HG02981 (cell line): Measurements from ENCODE around the gene GALNS.
"Not testable (repeated sequence)": the region's sequence is repeated elsewhere in the genome, so short reads cannot be mapped to it uniquely, and the experiment has no call there.

Experiments
- ATAC-seq: cut with Tn5 transposase; IDR thresholded peaks from one replicate; pipeline ENCODE4 v1.9.1; 2021; ENCODE audit warnings: mild to moderate bottlenecking, moderate library complexity; ENCODE audit not compliant: unreplicated experiment

GALNS gene

DNA sequence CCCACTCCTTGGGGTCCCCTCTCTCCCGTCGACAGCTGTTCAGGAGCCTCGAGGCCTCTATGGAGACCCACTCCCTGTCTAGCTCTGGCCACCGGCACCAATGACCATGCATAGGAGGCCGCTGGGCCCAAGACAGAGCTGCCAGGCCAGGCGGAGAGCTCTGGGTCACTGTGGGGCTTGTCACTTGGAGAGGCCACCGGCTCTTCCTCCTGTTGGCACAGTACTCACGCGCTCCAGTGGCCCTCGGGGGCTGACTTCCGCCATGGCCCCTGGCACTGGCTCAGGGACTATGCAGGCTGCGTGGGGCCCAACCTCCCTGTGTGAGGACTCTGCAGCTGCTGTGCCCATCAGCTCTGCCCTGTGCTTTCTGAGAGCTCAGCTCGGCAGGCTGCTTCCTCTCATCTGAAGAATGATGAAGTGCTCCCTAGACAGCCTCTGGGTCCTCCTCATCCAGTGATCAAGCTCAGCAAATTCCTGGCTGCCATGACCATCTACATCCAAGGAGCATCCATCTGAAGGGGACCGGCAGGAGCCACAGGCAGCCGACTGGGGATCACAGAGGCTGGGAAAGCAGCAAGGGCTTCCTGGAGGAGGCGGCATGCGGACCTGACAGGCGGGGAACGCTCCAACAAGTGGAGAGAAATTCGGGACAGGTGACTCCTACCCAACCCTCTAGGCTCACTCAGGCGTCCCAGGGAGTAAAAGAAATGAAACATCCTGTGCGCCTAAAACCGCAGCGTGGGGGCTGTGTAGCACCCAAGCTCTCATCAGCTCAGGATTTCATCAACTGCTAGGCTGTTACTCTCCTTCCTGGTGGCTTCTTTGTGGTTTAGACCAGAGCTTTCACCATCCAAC, 16.8 kb downstream of the GALNS start:
- ATAC-seq: no peak

DNA sequence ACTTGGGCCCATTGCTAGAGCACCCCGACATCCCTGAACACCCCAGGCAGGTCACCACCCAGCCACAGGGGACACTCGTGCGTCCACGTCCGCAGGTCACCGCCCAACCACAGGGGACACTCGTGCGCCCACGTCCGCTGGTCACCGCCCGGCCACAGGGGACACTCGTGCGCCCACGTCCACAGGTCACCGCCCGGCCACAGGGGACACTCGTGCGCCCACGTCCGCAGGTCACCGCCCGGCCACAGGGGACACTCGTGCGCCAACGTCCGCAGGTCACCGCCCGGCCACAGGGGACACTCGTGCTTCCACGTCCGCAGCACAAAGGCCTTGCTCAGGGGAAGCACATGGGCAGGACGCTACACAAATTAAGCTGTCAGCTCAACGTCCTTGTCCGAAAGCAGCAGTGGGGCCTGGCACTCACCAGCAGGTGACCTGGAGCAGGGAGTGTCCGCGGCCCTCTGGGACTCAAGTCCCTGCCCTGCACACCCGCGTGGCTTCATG, 17.7 kb downstream of the GALNS start:
- ATAC-seq: no peak

DNA sequence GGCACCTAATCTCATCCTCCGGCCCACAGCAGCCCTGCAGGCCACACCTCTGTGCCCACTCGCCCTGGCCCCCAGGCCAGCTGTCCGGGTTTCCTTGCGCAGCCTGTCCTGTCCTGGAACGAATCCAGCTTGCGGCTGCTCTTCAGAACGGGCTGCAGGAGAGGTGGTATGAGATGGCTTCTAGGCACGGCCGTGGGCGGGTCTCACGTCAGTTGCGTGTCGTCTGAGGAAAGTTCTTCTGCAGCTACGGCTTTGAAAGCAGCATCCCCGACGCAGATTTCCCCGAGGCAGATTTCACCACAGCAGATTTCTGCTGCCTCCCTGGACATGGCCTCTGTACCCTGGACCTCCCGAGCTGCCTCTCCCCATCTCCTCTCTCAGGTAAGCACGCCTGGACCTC, 18.2 kb downstream of the GALNS start:
- ATAC-seq: no peak

DNA sequence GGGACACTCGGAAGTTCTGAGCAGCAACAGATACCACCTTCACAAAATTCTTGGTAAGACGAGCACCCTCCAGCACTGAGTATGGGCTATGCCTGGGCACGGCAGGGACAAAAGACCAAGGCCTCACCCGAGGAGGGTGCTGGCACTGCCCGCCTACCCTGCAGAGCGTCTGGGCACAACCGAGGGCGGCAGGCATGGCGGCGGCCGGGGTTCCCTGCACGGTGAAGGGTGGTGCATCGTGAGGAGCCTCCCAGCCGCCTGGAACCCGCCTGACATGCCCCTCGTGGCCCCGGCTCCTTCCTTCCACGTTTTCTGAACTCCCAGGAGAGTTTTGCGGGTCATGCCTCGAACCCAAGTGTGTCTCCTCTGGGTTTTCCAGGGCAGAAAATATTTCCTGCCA, 18.9 kb downstream of the GALNS start:
- ATAC-seq: no peak

- ATAC-seq: no peak
These were observed 20.0 kb downstream of the GALNS start for GRCh38 chr16:88836791-88837190.

DNA sequence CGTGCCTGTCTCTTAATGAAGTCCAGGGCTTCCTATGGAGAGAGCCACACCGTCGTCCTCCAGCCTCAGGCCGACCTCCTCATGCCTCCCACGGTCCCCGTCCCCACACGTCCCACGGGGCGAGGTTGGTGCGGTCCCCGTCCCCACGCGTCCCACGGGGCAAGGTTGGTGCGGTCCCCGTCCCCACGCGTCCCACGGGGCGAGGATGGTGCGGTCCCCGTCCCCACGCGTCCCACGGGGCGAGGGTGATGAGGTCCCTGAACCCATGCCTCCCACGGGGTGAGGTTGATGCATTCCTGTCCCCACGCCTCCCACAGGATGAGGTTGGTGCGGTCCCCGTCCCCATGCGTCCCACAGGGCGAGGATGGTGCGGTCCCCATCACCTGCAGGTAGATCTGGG, 20.9 kb downstream of the GALNS start:
- ATAC-seq: no peak

DNA sequence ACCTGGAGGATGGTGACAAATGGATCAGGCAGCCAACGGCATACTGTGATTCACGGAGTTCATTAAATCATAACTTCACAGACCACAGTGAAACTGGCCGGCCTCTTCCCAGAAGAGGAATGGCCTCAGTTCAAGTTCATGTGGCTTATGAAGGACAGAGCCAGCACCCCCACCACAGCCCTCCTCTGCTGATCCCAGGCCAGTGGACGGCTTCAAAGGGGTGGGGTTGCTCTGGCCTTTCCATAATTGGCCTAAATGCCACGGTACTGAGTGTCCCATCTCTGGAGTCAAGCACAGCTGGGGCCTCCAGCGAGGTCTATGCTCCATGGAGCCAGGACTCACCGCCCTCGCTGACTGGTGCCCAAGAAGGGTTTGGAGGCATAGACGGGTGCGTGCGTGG, 21.4 kb downstream of the GALNS start:
- no peak for ATAC-seq

DNA sequence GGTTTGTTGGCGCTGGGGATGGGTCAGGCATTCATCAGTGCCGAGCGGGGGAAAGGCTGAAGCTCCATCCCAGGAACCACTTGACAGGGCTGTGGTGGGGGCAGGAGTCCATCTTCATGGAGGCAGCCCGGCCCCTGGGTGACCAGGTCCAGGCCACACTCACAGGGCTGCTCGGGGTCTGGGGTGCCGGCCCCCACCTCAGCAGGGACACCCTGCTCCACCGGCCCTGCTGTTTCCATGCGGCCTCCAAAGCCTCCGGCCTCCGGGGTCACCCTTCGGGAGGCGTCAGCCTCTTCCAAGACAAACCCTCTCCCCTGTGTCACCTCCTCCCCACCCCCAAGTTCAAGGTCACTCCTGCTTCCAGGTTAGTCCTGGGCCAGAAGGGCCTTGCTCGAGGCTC, 22.1 kb downstream of the GALNS start:
- no peak for ATAC-seq

DNA sequence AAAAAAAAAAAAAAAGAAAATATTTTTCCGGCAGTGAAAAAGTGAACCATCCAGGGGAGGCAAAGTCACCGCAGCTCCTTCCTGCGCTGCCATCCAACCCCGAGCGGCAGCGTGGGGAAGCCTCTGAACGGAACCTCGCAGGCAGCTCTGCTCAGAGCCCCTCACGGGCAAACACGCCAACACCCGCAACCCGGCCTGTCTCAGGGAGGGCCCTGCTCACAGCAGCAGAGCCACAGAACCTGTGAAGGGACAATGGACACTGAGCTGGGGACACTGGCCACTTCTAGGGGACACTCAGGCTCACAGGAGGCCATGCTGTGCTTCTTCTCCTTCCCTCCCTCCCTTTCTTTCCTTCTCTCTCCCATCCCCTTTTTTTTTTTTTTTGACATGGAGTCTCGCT, 23.7 kb downstream of the GALNS start:
- ATAC-seq: no peak

DNA sequence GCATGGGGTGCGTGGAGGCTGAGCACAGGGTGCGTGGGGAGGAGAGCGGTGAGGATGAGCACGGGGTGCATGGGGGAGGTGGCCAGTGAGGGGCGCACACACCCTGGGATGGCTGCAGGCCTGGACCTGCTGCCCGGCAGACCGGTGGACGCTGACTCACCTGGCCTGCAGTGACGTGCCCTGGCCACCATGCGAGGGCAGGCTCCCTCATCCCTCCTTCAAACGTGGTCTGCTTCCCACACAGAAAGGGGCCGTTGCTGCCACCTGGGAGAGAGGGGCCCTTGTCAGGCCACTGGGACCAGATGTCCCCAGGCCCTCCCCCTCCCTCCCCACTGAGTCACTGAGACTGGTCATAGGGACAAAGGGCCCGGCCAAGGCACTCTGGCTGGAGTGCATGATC, 24.9 kb downstream of the GALNS start:
- ATAC-seq: no peak

- no peak for ATAC-seq
These were observed 26.0 kb downstream of the GALNS start for GRCh38 chr16:88830783-88831182.

DNA sequence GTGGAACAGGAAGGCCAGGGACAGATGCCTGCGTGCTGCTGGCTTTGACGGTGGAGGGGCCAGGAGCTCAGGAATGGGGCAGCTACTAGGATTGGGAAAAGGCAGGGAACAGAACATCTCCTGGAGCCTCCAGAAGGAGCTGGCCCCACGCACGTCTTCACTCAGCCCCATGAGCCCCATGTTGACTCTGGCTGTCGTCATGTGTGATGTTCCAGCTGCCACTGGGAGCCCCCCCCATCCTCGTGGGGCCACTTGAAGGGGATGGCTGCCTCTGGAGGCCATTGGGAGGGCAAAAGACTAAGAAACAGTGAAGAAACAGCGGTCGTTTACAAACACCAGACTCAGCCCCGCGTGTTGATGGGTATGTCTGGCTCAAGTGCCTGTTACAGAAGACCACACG, 26.5 kb downstream of the GALNS start:
- no peak for ATAC-seq

DNA sequence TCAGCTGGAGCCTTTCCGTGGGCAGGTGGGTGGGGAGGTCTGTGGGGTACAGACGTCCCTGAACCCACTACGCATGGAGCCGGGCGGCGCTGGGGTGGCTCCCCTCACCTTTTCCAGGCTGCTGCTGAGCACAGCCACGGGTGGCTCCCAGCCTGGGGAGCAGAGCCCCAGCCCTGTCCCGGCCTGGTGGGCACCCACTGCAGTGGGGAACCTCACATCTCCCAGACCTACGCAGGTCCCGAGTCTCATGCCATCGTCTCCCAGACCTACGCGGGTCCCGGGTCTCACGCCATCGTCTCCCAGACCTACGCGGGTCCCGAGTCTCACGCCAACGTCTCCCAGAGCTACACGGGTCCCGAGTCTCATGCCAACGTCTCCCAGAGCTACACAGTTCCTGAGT, 28.0 kb downstream of the GALNS start:
- ATAC-seq: no peak

DNA sequence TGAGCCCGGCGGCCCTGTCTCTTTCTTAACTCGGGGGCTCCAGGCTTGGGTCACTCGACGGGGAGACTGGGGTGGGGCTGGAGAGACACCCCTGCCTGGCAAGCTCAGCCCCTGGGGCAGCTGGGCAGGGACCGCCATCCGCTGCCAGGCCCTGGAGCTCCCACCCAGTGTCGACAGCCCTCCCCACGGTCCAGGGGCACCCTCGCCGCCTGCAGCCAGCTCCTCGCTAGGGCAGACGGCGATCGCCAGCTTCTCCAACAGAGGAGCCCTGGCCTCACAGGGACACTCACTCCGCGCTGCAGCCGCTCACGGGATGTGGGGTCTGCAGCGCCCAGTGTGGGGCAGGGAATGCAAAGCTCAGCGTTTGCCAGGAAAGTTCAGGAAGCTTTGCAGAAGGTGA, 29.0 kb downstream of the GALNS start:
- no peak for ATAC-seq

DNA sequence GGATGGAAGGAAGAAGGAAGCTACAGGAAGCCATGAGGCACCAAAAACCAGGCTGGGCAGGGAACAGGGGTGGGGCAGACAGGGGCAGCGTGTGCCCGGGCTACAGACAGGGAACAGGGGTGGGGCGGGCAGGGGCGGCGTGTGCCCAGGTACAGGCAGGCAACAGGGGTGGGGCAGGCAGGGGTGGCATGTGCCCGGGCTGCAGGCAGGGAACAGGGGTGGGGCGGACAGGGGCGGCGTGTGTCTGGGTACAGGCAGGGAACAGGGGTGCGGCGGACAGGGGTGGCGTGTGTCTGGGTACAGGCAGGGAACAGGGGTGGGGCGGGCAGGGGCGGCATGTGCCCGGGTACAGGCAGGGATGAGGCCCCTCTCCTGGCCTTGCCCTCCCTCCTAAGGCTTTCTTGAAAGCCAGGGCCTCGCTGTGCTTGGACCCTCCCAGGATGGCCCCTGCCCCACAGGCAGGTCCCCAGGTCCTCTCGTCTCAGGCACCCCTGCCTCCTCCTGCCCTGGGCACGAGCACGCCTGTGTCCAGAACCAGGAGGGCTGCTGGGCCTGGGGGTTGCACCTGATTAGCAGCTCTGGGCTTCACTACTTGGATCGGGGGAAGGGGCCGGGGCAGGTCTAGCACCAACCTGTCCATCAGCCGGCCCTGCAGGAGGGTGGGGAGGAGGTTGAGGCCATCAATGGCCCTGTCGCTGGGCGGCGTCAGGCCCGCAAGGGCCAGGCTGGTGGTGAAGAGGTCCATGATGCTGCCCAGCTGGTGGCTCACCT, 30.5 kb downstream of the GALNS start:
- no peak for ATAC-seq

- no peak for ATAC-seq
These were observed 31.6 kb downstream of the GALNS start for GRCh38 chr16:88825146-88825545.

GRCh38 chr16:88824256-88825077, 32.3 kb downstream of the GALNS start:
- ATAC-seq: no peak

DNA sequence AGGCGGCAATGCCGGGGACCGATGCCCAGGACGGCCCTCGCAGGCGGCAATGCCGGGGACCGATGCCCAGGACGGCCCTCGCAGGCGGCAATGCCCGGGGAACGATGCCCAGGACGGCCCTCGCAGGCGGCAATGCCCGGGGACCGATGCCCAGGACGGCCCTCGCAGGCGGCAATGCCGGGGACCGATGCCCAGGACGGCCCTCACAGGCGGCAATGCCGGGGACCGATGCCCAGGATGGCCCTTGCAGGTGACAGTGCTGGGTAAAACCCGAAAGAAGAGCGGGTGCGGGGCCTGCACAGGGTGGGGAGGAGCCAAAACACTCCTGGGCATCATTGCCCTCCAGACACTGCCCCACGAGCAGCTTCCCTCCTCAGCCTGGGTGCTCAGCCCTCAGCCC, 33.1 kb downstream of the GALNS start:
- not testable (repeated sequence) for ATAC-seq

DNA sequence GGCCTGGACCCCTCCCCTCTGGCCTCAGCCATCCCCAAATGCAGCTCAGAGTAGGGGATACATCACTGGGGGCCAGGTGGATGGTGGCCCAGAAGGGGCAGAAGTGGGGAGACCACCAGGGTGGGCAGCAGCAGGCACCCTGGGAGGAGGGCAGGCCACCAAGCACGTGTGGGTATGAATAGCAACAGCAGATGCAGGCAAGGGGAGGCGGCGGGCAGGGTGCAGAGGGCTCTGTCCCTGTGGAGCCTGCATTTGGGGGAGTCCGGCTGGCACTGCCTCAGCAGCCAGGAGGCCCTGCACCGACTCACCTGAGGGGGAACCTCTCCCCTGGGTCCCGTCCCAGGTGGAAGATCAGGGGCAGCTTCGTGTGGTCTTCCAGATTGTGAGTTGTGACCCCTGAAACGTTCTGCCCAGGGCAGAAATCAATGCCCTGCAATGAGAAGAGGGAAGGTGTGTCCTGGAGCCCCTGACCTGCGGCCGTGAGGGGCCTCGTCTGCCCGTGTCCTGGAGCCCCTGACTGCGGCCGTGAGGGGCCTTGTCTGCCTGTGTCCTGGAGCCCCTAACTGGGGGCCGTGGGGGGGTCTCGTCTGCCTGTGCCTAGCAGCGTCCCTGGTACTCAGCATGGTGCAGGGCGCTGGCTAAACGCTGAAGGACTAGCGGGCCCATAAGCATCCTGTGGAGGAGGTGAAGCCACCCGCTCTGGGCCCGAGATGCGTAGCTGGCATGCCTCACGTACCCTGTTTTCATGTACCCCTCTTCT, 34.3 kb downstream of the GALNS start:
- no peak for ATAC-seq

DNA sequence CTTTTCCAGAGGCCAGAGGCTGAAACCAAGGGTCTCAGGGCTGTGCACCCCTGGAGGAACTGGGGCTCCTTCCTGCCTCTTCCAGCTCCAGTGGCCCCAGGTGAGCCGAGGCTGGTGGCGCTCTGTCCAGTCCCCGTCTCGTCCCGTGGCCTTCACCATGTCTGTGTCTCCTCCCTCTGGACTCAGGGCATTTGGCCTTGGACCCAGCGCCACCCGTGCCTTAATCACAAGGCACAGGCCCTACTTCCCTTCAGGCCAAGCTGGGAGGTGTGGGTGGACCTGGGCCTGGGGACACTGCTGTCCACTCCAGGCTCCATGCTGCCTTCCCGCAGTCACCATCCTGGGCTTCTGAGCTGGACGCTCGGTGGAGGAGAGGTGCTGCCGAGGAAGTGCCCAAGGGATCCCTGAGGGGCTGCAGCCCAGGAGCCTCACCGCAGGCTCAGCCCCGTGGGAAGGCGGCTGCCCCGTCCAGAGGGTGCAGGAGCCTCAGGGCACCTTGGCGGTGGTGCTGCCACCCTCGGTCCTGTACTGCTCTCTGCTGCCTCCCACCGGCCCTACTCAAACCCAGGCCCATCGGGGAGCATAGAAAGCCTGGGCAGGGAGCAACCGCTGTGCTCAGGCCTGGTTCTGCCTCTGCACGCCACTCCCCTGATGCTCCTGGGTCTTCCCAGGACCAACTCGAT, 35.4 kb downstream of the GALNS start:
- no peak for ATAC-seq
